ENCODE results near the gene FUT1. TPM values are rescaled to one million over a fixed set of nuclear protein-coding genes. Genes with fewer than 3 reads are reported as not detected.

FUT1 gene
- total RNA-seq, 1 experiment from 2014 or later, result 11.5 TPM

- peaks cover 7% of the 10 kb centered on the region for H3K9me3 Mint-ChIP-seq
Measured at GRCh38 chr19:48708471-48708870, 44.0 kb downstream of the FUT1 start.

GRCh38 chr19:48705431-48705830 lies 47.0 kb downstream of the FUT1 start:
- H3K9me3 Mint-ChIP-seq, result no peaks in the 10 kb centered on the region; the same call in 1 of the 2 replicates
- POLR2A ChIA-PET, result interaction anchor here (0.7 kb wide), 1 partner anchor 419 kb away, joined by 4 read pairs; no protein-coding TSS in a partner anchor
- no peak overlapping the region for H3K27ac Mint-ChIP-seq
- no peak for DNase-seq (ENCODE audit: low spot score)
- CTCF ChIA-PET, result interaction anchor here (1.0 kb wide), 1 partner anchor 9 kb away, joined by 4 read pairs; the partner anchor contains the start of gene FUT2
- H3K4me3 Mint-ChIP-seq, result no peak overlapping the region
- H3K36me3 Mint-ChIP-seq, result peaks cover 29% of the 10 kb centered on the region
- H3K27me3 Mint-ChIP-seq (ENCODE audit: low read depth), result no peaks in the 10 kb centered on the region
- ATAC-seq, result no peak
- H3K4me1 Mint-ChIP-seq, result peaks cover 9% of the 10 kb centered on the region
- TF ChIP-seq EMX1 (CRISPR knock-in tag; IDR thresholded peaks at IDR 0.05) (no peak), E2F5 (CRISPR knock-in tag; IDR thresholded peaks at IDR 0.05) (no peak), ZNF671 (CRISPR knock-in tag; IDR thresholded peaks at IDR 0.05) (no peak), KAT7 (CRISPR knock-in tag; IDR thresholded peaks at IDR 0.05; ENCODE audit: borderline replicate concordance) (no peak), ZNF281 (CRISPR knock-in tag; IDR thresholded peaks at IDR 0.05) (no peak), RELA (CRISPR knock-in tag; IDR thresholded peaks at IDR 0.05; ENCODE audit: borderline replicate concordance) (no peak)

More at GRCh38 chr19:48708471-48708870, 44.0 kb downstream of the FUT1 start:
- TF ChIP-seq ESRRA (CRISPR knock-in tag; IDR thresholded peaks at IDR 0.05; ENCODE audit: borderline replicate concordance) (no peak), ZNF121 (CRISPR knock-in tag; IDR thresholded peaks at IDR 0.05) (peak; percentile 61; the same call in 1 of the 2 replicates), MAX (CRISPR knock-in tag; IDR thresholded peaks at IDR 0.05) (peak; percentile 56), ZNF281 (CRISPR knock-in tag; IDR thresholded peaks at IDR 0.05) (no peak), PRDM15 (CRISPR knock-in tag; IDR thresholded peaks at IDR 0.05) (peak; percentile 77), USF1 (CRISPR knock-in tag; IDR thresholded peaks at IDR 0.05) (peak; percentile 32; the same call in 1 of the 2 replicates), USF2 (CRISPR knock-in tag; IDR thresholded peaks at IDR 0.05) (peak; percentile 63)
- ChIA-PET CTCF (interaction anchor here (1.0 kb wide), 1 partner anchor 33 kb away, joined by 3 read pairs; no protein-coding TSS in a partner anchor), POLR2A (no interaction called here)
- DNase-seq (ENCODE audit: low spot score) (no peak), ATAC-seq (peak; percentile 50)
- peaks cover 3% of the 10 kb centered on the region; the same call in 1 of the 2 replicates for H3K27me3 Mint-ChIP-seq (ENCODE audit: low read depth)
- H3K27ac Mint-ChIP-seq, result no peak overlapping the region
- H3K4me3 Mint-ChIP-seq, result no peak overlapping the region
- H3K4me1 Mint-ChIP-seq, result peaks cover 16% of the 10 kb centered on the region
- peaks cover 25% of the 10 kb centered on the region for H3K36me3 Mint-ChIP-seq
